GM18951 (cell line): ENCODE data around the gene ASF1A.
"Not testable (repeated sequence)": the region's sequence is repeated elsewhere in the genome, so short reads cannot be mapped to it uniquely, and the experiment has no call there.

ENCODE experiments used
- POLR2A ChIP-seq: IDR thresholded peaks from 4 replicates; pipeline ENCODE4 v1.6.1; 2011; ENCODE audit warnings: mild to moderate bottlenecking; ENCODE audit not compliant: insufficient read length, insufficient read depth; ENCODE audit errors: extremely low read depth
- in situ Hi-C: fragments of 300-500 bp; cut with MboI; formaldehyde crosslinking; loops from one replicate; pipeline ENCODE4 v1.12.0; 2022; ENCODE audit warnings: low sequenced_read_pairs, mixed read lengths, inconsistent platforms; ENCODE audit not compliant: unreplicated experiment

ASF1A gene

GRCh38 chr6:118893807-118894424 is at the start of gene ASF1A:
Gene ASF1A, plus strand, starts transcription at chr6:118894152. Its CDS starts 262 bp downstream, at chr6:118894414.
- in situ Hi-C loops, result no loop called here
- TF ChIP-seq POLR2A, result peak; percentile 85

- no peak for TF ChIP-seq POLR2A
- in situ Hi-C loops, result no loop called here
Observed at GRCh38 chr6:118844915-118845314, 49.0 kb upstream of the ASF1A start.

DNA sequence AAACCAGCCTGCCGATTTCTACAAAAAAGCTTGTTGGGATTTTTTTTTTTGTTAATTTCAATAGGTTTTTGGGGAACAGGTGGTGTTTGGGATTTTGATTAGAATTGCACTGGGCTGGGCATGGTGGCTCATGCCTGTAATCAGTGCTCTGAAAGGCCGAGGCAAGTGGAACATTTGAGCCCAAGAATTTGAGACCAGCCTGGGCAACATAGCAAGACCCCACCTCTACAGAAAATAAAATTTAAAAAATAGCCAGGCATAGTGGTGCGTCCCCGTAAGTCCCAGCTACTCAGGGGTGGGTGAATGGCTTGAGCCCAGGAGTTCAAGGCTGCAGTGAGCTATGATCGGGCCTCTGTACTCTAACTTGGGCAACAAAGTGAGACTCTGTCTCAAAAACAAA is 40.5 kb upstream of the ASF1A start:
- in situ Hi-C loops, result no loop called here
- TF ChIP-seq POLR2A, result no peak

- no peak for TF ChIP-seq POLR2A
- in situ Hi-C loops, result no loop called here
Observed at GRCh38 chr6:118856301-118856700, 37.7 kb upstream of the ASF1A start.

DNA sequence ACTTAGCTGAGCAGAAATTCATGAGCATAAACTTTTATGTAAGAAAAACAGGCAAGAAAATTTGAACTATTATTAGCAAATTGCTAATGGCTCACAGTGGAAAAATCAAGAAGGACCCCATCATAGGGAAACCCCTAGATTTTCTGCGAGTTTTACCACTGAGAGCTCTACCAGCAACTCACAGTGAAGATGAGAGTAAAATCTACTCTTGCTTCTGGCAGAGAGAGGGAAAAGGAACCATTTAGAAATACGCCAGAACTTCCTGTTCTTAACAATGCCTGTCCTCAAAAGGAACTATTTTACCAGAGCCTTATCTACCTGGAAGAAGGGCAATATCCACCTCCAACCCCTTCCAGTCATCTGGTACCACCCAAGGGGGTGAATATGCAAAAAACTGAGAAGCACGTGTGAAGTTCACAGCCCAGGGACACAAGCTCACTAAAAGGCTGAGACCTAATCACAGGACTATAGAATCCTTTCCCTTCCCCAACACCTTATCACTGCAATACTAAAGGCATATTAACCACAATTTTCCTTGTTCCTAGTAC is 34.4 kb upstream of the ASF1A start:
- no peak for TF ChIP-seq POLR2A
- in situ Hi-C loops, result no loop called here

DNA sequence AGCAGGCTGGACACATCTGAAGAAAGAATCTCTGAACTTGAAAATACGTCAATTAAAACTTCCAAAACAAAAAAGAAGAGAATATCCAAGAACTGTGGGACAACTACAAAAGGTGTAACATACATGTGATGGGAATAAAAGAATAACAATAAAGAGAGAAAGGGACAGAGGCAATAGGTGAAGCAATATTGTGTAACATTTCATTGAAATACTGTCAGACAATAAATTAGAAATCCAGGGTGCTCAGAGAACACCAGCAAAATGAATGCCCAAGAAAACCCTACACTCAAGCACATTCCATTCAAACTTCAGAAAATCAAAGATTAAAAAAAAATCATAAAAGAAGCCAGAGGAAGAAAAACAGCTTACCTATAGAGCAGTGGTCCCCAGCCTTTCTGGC is 33.6 kb upstream of the ASF1A start:
- in situ Hi-C loops, result no loop called here

DNA sequence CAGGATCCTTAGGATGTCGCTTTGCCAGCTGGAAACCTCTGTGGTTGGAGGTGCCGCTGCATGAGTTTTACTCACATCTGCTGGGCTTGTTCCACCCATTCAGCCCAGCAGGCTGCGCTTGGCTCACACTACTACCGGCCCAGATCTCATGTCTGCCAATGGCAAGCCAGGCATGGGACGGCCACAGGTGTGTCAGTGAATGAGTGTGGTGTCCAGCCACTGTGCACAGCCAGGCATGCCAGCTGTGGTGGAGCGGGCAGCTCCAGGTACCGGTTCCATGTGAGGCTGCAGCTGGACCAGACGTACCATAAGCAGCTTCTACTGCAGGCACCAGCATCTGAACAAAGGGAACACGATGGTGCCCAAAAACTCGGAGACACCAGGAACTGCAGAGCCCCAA is 33.1 kb upstream of the ASF1A start:
- TF ChIP-seq POLR2A, result no peak
- in situ Hi-C loops, result no loop called here

More for the DNA sequence above, 33.6 kb upstream of the ASF1A start:
- TF ChIP-seq POLR2A, result no peak

- in situ Hi-C loops, result no loop called here
Observed at GRCh38 chr6:118862443-118862842, 31.5 kb upstream of the ASF1A start.

DNA sequence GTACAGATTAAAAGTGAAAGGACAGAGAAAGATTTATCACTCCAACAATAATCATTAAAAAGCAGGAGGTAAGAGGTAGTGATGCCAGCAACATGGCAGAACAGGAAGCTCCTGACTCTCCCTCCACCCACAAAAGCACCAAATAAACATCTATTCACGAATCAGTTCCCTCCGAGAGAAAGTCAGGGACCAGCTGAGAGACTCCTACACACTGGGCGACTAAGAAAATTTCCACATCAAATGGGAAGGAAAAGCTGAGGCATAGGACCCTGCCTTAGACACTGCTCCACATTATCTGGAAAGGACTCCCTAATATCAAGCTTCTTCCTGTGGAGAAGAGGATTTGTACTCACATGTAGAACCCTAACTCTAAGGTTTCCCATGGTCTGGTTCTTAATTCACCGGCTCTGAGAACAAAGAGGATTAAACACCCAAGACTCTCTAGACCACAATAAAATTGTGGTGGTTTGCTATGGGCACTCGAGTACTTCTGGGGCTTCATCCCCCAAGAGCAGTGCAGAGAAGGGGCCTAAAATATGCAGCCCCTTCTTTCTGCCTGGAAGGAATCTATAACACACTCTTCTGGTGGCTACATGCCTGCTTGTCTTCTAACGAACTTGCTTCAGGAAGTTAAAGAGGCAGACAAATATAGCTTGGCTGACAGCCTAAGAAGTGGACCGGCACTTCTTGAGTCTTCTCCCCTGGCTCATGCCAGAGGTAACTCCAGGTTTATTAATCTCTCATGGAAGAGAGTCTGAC is 29.4 kb upstream of the ASF1A start:
- TF ChIP-seq POLR2A, result no peak
- in situ Hi-C loops, result no loop called here

More at GRCh38 chr6:118862443-118862842, 31.5 kb upstream of the ASF1A start:
- TF ChIP-seq POLR2A, result no peak

- TF ChIP-seq POLR2A, result no peak
- in situ Hi-C loops, result no loop called here
Observed at GRCh38 chr6:118865100-118865391, 28.9 kb upstream of the ASF1A start.

DNA sequence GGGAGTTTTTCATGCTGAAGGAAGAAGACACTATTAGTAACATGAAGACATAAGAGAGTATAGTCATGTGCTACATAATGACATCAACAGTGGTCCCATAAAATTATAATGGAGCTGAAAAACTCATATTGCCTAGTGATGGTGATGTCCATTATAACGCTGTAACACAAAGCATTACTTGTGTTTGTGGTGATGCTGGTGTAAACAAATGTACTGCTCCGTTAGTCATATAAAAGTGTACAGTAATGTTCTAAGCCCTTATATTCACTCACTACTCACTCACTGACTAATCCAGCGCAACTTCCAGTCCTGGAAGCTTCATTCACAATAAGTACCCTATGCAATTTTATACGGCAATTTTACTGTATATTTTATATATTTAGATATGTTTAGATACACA is 26.8 kb upstream of the ASF1A start:
- in situ Hi-C loops, result no loop called here
- no peak for TF ChIP-seq POLR2A

GRCh38 chr6:118868901-118869300 is 25.1 kb upstream of the ASF1A start:
- in situ Hi-C loops, result not testable (repeated sequence)

DNA sequence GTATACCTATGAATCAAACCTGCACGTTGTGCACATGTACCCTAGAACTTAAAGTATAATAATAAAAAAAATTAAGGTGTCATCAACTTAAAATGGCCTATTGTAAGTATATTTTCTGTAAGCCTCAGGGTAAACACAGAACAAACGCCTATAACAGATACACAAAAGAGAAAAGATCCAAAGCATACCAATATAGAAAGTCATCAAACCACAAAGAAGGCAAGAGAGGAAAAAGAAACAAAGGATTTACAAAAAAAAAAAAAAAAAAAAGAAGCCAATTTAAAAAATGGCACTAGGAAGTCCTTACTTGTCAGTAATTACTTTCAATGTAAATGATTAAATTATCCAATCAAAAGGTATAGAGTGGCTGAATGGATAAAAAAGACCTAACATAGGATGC is 24.6 kb upstream of the ASF1A start:
- in situ Hi-C loops, result no loop called here
- TF ChIP-seq POLR2A, result no peak

GRCh38 chr6:118869894-118870589 is 23.9 kb upstream of the ASF1A start:
- in situ Hi-C loops, result no loop called here
- TF ChIP-seq POLR2A, result no peak
